ENCODE data around the gene ZDHHC11. TPM values are rescaled to one million over a fixed set of nuclear protein-coding genes. Genes with fewer than 3 reads are reported as not detected.
"Not testable (repeated sequence)": the region's sequence is repeated elsewhere in the genome, so short reads cannot be mapped to it uniquely, and the experiment has no call there.

Gene ZDHHC11
- total and polyA plus RNA-seq, 2 experiments from 2014 or later = 5.8 to 8.5 TPM

DNA sequence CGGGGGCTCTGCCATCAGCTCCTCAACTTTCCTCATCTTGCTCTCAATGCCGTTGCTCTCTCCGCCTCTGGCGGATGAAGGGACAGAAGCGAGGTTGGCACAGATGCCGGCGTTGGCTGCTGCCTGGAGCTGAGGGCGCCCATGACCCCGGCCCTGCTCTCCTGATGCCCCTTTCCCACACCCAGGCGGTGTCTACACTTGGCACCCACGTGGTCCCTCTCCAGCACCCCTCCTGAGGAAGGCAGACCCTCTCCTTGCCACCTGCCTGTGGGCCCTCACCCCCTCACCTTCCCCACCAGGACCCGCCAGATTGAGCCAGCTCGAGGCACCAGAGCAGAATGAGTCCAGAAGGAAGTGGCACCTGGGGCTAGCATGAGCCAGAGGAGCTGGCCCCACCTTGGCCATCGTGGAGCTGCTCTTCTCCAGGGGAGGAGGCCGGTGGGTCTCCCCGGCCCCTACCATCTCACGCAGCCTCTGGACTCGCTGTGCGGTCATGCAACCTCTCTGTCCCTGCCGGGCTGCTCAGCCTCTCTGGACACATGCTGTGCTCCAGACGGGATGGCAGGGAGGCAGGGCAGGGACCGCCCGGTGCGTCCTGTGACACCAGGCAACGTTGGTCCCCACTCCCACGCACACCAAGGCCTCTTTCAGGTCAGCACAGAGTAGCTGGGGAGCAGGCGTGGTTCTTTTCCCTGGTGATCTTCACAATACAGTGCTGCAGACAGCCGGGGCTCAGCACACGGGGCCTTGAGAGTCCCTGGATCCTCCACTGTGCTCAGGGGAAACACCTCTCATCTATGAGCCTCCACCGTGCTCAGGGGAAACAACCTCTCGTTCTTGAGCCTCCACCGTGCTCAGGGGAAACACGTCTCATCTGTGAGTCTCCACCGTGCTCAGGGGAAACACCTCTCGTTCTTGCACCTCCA is 4.8 kb downstream of the ZDHHC11 start:
- H3K4me1 ChIP-seq (ENCODE audit: insufficient read depth); H3K4me3 ChIP-seq; H2AFZ ChIP-seq; H3K27me3 ChIP-seq; H3K9me2 ChIP-seq (replicated peaks; ENCODE audit: insufficient read depth); H3K36me3 ChIP-seq (replicated peaks; ENCODE audit: insufficient read depth, low read depth); H3K27ac ChIP-seq; H3K79me2 ChIP-seq; H3K4me2 ChIP-seq; H4K20me1 ChIP-seq (ENCODE audit: insufficient read depth, poor library complexity, severe bottlenecking); DNase-seq (ENCODE audit: low spot score); H3K9me3 ChIP-seq (ENCODE audit: low read depth): not testable (repeated sequence)
- WGBS (ENCODE audit: low lambda C conversion rate, missing lambda C conversion rate) = 91% methylated on average over 29 of the region's 35 CpGs

DNA sequence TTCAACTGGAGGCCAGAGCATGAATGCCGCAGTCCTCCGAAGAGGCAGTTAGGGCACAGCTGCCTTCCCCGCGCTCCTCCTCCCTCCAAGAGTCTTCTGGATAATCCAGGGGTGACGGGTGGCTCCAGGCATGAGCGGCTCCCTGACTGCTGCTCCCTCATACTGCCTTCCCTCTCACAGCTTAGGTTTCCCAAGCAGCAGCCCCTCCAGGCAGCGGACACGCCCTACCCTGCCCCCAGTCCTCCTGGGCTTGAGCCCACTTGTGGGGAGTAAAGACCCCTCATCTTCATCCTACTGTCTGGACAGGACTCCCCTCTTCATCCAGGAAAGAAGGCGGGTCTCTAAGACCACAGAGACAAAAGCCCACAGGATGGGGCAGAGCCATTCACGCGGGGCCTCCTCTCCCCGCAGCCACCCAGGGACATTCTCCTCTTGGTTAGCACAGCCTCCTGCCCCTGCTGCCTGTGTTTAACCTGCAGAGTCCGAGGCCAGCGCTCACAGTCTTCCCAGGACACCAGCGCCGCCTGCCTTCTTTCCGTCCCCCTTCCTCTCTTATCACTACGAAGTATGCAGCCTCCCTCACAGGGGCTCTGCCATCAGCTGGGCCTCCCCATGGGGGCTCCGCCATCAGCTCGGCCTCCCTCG is 5.6 kb downstream of the ZDHHC11 start:
- not testable (repeated sequence) for DNase-seq (ENCODE audit: low spot score); H3K4me1 ChIP-seq (ENCODE audit: insufficient read depth); H2AFZ ChIP-seq; H3K4me2 ChIP-seq; H3K27me3 ChIP-seq; H4K20me1 ChIP-seq (ENCODE audit: insufficient read depth, poor library complexity, severe bottlenecking); H3K9me3 ChIP-seq (ENCODE audit: low read depth); H3K9me2 ChIP-seq (replicated peaks; ENCODE audit: insufficient read depth); H3K36me3 ChIP-seq (replicated peaks; ENCODE audit: insufficient read depth, low read depth); H3K79me2 ChIP-seq; H3K4me3 ChIP-seq; H3K27ac ChIP-seq
- WGBS (ENCODE audit: low lambda C conversion rate, missing lambda C conversion rate) = 85% methylated on average over 12 of the region's 21 CpGs

DNA sequence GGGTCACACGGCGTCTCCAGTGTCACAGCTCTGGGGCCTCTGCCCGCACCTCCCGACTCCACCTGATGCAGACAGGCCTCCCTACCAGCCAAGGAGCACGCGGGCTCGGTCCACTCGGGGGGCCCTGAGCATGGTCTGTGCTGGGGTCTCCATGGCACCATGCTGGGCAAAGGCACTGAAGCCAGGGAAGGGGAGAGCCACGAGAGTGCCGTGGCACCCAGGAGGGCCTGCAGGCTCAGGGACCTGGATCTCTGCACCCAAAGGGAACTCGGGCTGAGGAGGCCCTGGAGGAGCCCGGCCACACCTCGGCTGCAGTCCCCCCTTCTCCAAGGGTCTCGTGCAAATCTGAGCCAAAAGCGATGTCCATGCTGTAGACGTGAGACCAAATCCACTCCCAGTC is 6.4 kb downstream of the ZDHHC11 start:
- H4K20me1 ChIP-seq (ENCODE audit: insufficient read depth, poor library complexity, severe bottlenecking); H3K9me2 ChIP-seq (replicated peaks; ENCODE audit: insufficient read depth); H3K4me3 ChIP-seq; H2AFZ ChIP-seq; H3K36me3 ChIP-seq (replicated peaks; ENCODE audit: insufficient read depth, low read depth); H3K4me2 ChIP-seq; H3K4me1 ChIP-seq (ENCODE audit: insufficient read depth); H3K79me2 ChIP-seq; DNase-seq (ENCODE audit: low spot score); H3K27ac ChIP-seq; H3K9me3 ChIP-seq (ENCODE audit: low read depth); H3K27me3 ChIP-seq: not testable (repeated sequence)
- WGBS (ENCODE audit: low lambda C conversion rate, missing lambda C conversion rate) = 93% methylated on average over 16 of the region's 16 CpGs

DNA sequence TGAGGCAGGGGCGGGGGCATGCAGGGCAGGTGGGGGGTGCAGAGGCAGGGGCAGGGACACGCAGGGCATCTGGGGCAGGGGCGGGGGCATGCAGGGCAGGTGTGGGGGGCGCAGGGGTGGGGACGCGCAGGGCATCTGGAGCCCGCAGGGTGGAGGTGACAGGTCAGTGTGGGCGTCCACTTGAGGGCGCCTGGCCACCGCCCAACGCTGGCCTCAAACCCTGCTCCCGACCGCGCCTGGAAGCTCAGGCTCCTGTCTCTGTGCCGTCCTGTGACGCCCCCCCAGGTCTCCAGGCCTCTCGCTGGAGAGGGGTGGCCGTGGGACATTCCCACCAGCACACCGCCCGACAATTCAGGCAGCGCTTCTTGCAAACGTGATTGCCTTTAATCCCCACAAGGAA is 6.9 kb downstream of the ZDHHC11 start:
- not testable (repeated sequence) for H3K9me3 ChIP-seq (ENCODE audit: low read depth); H3K79me2 ChIP-seq; H3K27me3 ChIP-seq; H3K4me3 ChIP-seq; H3K9me2 ChIP-seq (replicated peaks; ENCODE audit: insufficient read depth); H3K4me1 ChIP-seq (ENCODE audit: insufficient read depth); H4K20me1 ChIP-seq (ENCODE audit: insufficient read depth, poor library complexity, severe bottlenecking); DNase-seq (ENCODE audit: low spot score); H3K36me3 ChIP-seq (replicated peaks; ENCODE audit: insufficient read depth, low read depth); H3K4me2 ChIP-seq; H3K27ac ChIP-seq; H2AFZ ChIP-seq
- WGBS (ENCODE audit: low lambda C conversion rate, missing lambda C conversion rate) = 82% methylated on average over 18 of the region's 22 CpGs

DNA sequence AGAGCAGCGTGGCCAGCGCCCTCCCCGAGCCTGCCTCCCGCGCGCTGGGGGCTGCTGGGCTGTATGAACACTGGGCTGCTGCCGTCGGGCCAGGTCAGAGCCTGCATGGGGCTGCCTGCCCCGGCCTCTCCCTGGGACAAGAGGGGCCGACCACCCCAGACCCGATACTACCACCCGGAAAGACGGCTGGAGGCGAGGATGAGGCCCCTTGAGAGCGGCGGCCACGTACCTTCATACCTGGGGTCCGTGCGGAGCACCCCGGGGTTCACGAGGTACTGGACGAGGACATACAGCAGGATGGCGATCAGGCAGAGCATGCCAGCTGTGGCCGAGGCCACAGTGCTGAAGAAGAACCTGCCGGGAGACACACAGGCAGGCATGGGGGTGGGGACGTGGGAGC is 7.4 kb downstream of the ZDHHC11 start:
- H3K9me2 ChIP-seq (replicated peaks; ENCODE audit: insufficient read depth); H3K36me3 ChIP-seq (replicated peaks; ENCODE audit: insufficient read depth, low read depth); H3K27me3 ChIP-seq; H2AFZ ChIP-seq; H3K4me3 ChIP-seq; DNase-seq (ENCODE audit: low spot score); H3K27ac ChIP-seq; H3K9me3 ChIP-seq (ENCODE audit: low read depth); H4K20me1 ChIP-seq (ENCODE audit: insufficient read depth, poor library complexity, severe bottlenecking); H3K79me2 ChIP-seq; H3K4me1 ChIP-seq (ENCODE audit: insufficient read depth); H3K4me2 ChIP-seq: not testable (repeated sequence)
- 94% methylated on average over 22 of the region's 26 CpGs for WGBS (ENCODE audit: low lambda C conversion rate, missing lambda C conversion rate)

DNA sequence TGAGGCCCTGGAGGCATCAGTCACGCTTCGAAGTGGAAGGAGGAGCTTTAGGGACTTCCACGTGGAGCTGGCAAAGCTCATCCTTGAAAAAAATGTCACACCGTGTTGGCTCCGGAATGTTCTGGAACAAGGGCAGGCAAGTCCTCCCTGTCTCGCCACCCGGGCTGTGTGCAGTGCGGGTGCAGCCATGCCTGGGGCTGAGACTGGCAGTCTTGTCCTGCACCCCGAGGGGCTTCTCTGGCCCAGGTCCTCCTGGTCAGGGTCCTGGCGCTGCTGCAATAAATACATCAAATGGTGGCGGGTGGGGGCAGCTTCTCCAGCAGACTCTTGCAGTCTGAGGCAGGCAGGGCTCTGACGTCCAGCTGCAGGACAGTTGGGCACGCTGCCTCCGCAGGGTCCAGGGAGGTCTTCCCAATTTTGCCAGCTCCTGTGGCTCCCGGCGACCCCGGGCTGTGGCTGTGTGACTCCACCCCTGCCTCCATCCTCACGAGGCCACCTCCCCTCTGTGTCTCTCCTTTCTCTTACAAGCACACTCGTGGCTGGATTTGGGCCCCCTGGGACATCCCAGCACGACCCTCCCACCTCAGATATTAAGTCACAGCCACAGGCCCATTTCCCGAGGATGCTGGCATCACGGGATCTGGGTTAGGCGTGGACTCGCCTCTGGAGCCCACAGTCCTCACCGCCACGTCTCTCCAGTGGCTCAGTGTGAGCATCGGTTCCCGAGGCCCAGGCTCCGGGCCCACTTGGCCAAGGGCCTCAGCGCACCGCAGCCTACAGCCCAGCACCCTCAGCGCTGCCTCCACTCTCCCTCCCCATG is 8.2 kb downstream of the ZDHHC11 start:
- not testable (repeated sequence) for H4K20me1 ChIP-seq (ENCODE audit: insufficient read depth, poor library complexity, severe bottlenecking); H3K36me3 ChIP-seq (replicated peaks; ENCODE audit: insufficient read depth, low read depth); H3K27me3 ChIP-seq; H3K4me2 ChIP-seq; H3K27ac ChIP-seq; H3K9me2 ChIP-seq (replicated peaks; ENCODE audit: insufficient read depth); H2AFZ ChIP-seq; H3K4me3 ChIP-seq; H3K79me2 ChIP-seq; DNase-seq (ENCODE audit: low spot score); H3K4me1 ChIP-seq (ENCODE audit: insufficient read depth); H3K9me3 ChIP-seq (ENCODE audit: low read depth)
- 92% methylated on average over 31 of the region's 32 CpGs for WGBS (ENCODE audit: low lambda C conversion rate, missing lambda C conversion rate)

DNA sequence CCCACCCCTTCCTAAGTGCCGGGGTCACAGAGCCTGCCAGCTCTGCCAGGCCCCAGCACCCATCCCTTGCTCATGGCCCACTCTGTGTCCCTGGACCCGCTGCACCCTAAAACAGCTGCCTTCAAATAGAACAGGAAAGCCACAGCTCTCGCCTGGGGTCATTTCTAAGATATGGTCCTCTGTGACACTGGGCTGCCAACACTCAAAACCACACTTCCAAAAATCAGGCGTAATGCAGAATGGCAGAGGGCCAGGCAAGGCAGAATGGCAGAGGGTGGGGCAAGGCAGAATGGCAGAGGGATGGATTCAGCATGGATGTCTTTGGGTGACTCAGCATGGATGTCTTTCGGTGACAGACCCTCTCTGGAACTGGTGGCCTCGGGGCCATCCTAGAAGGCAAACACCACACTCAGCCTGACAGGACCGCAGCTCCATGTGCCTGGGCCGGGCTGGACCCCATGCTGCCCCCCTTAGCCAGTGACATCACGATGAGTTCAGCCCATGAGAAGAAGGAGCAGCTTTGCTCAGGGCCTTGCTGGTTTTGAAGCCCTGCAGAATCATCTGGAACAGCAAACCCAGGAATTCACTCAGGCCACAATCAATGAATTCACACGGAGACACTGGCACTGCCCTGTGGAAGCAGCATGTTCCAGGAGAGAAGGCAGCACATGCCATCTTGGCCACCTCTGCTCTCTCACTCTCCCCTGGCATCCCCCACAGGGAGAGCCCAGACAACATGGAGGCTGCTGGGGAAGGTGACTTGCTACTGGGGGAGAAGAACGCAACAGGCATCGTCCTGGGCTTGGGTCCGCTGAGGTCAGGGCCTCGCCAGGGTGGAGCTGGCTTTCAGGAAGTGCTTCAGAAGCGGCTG is 9.0 kb downstream of the ZDHHC11 start:
- H2AFZ ChIP-seq; H4K20me1 ChIP-seq (ENCODE audit: insufficient read depth, poor library complexity, severe bottlenecking); H3K4me1 ChIP-seq (ENCODE audit: insufficient read depth); H3K36me3 ChIP-seq (replicated peaks; ENCODE audit: insufficient read depth, low read depth); H3K4me3 ChIP-seq; H3K27me3 ChIP-seq; DNase-seq (ENCODE audit: low spot score); H3K4me2 ChIP-seq; H3K27ac ChIP-seq; H3K9me3 ChIP-seq (ENCODE audit: low read depth); H3K79me2 ChIP-seq; H3K9me2 ChIP-seq (replicated peaks; ENCODE audit: insufficient read depth): not testable (repeated sequence)
- 90% methylated on average over 15 of the region's 15 CpGs for WGBS (ENCODE audit: low lambda C conversion rate, missing lambda C conversion rate)

DNA sequence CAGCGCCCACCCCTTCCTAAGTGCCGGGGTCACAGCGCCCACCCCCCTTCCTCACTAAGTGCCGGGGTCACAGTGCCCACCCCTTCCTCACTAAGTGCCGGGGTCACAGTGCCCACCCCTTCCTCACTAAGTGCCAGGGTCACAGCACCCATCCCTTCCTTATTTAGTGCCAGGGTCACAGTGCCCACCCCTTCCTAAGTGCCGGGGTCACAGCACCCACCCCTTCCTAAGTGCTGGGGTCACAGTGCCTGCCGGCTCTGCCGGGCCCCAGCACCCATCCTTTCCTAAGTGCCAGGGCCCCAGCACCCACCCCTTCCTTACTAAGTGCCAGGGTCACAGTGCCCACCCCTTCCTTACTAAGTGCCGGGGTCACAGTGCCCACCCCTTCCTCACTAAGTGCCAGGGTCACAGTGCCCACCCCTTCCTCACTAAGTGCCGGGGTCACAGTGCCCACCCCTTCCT is 9.8 kb downstream of the ZDHHC11 start:
- 91% methylated on average over 8 of the region's 10 CpGs for WGBS (ENCODE audit: low lambda C conversion rate, missing lambda C conversion rate)
- H3K27ac ChIP-seq; DNase-seq (ENCODE audit: low spot score): not testable (repeated sequence)

More for the DNA sequence above, 9.8 kb downstream of the ZDHHC11 start:
- H3K36me3 ChIP-seq (replicated peaks; ENCODE audit: insufficient read depth, low read depth); H3K4me3 ChIP-seq; H3K79me2 ChIP-seq; H2AFZ ChIP-seq; H3K4me2 ChIP-seq; H3K27me3 ChIP-seq; H3K9me2 ChIP-seq (replicated peaks; ENCODE audit: insufficient read depth); H4K20me1 ChIP-seq (ENCODE audit: insufficient read depth, poor library complexity, severe bottlenecking); H3K4me1 ChIP-seq (ENCODE audit: insufficient read depth); H3K9me3 ChIP-seq (ENCODE audit: low read depth): not testable (repeated sequence)
